Skeletal muscle tissue (tissue), 4 donors: ENCODE data around the gene TANK. TPM values are rescaled to one million over a fixed set of nuclear protein-coding genes. Genes with fewer than 3 reads are reported as not detected.
A peak's percentile ranks its signal among the peaks of the same experiment; 100 is the strongest.

Source experiments
- H3K27ac ChIP-seq: one replicate; pipeline ENCODE4 v1.7.0; 2013; ENCODE audit warnings: mild to moderate bottlenecking, low read depth, low read length, inconsistent platforms
- H3K27me3 ChIP-seq, 3 donors: one replicate each; pipeline ENCODE4 v1.7.0; 2013; ENCODE audit warnings: low read length in 3 of 3; ENCODE audit not compliant: control insufficient read depth in 3 of 3, insufficient read depth in 3 of 3
- H3K36me3 ChIP-seq, 3 donors: one replicate each; pipeline ENCODE4 v1.7.0; 2013; ENCODE audit warnings: low read length in 3 of 3; ENCODE audit not compliant: control insufficient read depth in 3 of 3, insufficient read depth in 3 of 3
- H3K4me1 ChIP-seq, 3 donors: one replicate each; pipeline ENCODE4 v1.7.0; 2013; ENCODE audit warnings: low read length in 3 of 3, mild to moderate bottlenecking in 3 of 3; ENCODE audit not compliant: control insufficient read depth in 3 of 3, insufficient read depth in 3 of 3
- H3K4me3 ChIP-seq, 3 donors: one replicate each; pipeline ENCODE4 v1.7.0; 2013; ENCODE audit warnings: low read length in 3 of 3
- H3K9ac ChIP-seq, 3 donors: one replicate each; pipeline ENCODE4 v1.7.0; 2013; ENCODE audit warnings: low read length in 3 of 3, mild to moderate bottlenecking in 3 of 3, moderate library complexity in 2 of 3, low read depth in 1 of 3
- H3K9me3 ChIP-seq, 3 donors: one replicate each; pipeline ENCODE4 v1.7.0; 2013; ENCODE audit warnings: low read length in 3 of 3; ENCODE audit not compliant: control insufficient read depth in 3 of 3
- total RNA-seq: library from RNA; depleted of rRNA; stranded (reverse); fragments of >200 nt; gene quantifications from one replicate; pipeline ENCODE4 v1.2.3, GENCODE V29; 2014
- donor health status: Osteomylitis.

TANK gene
- total RNA-seq, 1 donor from 2014 or later = 41.8 TPM

DNA sequence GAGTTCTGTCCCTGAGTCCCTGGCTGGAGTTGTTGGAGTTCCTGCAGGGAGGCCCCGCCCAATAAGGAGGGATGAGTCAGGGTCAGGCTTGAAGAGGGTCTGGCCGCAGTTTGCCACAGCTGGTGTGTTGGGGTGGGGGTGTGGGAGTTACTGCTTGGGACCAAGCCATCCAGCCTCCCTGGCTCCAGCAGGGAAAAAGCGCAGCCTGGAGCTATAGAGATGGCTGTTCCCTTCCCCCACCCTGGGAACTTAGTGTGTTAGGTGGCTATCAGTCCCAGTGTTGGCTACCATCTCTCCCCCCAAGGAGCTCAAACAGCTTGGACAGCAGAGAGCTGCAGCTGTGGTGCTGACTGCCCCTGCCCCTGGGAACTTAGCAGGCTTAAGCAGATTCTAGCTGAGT, 13.2 kb upstream of the TANK start:
- Histone ChIP-seq H3K9ac (no peak overlapping the region), H3K27me3 (no peaks in the 10 kb centered on the region), H3K4me3 (no peak overlapping the region), H3K27ac (no peak overlapping the region), H3K9me3 (peaks cover 0 to 6% (median 0%) of the 10 kb centered on the region in 3 donors), H3K4me1 (no peaks in the 10 kb centered on the region), H3K36me3 (no peaks in the 10 kb centered on the region)

DNA sequence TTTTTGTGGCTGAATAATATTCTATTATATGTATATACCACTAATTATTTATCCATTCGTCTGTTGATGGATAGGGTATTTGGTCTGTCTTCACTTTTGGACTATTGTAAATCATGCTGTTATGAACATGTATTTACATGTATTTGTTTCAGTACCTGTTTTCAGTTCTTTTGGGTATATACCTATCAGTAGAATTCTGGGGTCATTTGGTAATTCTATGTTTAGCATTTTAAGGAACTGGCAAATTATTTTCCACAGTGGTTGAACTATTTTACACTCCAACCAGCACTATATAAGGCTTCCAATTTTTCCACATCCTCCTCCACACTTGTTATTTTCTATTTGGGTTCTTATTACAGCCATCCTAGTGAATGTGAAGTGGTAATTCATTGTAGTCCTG, 12.4 kb upstream of the TANK start:
- Histone ChIP-seq H3K9me3 (peaks cover 0 to 6% (median 0%) of the 10 kb centered on the region in 3 donors), H3K27ac (no peak overlapping the region), H3K9ac (no peak overlapping the region), H3K4me3 (no peak overlapping the region), H3K4me1 (no peaks in the 10 kb centered on the region), H3K27me3 (no peaks in the 10 kb centered on the region), H3K36me3 (no peaks in the 10 kb centered on the region)

DNA sequence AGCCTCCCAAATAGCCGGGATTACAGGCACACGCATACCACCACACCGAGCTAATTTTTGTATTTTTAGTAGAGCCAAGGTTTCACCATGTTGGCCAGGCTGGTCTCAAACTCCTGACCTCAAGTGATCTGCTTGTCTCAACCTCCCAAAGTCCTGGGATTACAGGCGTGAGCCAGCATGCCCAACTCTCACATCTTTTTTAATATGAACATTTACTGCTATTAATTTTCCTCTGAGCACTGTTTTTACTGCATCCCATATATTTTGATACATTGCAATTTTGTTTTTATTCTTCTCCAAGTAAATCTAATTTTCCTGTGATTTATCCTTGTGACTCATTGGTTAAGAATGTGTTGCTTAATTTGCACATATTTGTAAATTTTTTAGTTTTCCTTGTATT, 9.5 kb upstream of the TANK start:
- Histone ChIP-seq H3K27me3 (no peaks in the 10 kb centered on the region), H3K36me3 (no peaks in the 10 kb centered on the region), H3K27ac (no peak overlapping the region), H3K9me3 (peaks cover 0 to 6% (median 0%) of the 10 kb centered on the region in 3 donors), H3K9ac (no peak overlapping the region), H3K4me1 (no peaks in the 10 kb centered on the region), H3K4me3 (no peak overlapping the region)

DNA sequence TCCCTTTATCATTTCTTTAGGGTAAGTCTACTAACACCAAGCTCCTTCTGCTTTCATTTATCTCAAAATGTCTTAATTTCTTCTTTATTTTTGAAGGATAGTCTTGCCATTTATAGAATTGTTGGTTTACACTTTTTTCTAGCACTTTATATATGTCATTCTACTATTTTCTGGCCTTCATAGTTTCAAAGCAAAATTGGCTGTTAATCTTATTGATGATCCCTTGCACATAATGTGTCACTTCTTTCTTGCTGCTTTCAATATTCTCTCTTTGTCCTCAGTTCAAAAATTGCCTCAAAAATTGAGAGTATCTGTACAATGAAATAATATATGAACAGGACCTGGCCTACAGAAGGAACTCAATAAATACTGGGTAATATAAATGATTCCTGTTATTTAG, 7.9 kb upstream of the TANK start:
- no peak overlapping the region for H3K27ac ChIP-seq
- H3K9me3 ChIP-seq = peaks cover 0 to 6% (median 0%) of the 10 kb centered on the region in 3 donors
- H3K9ac ChIP-seq = no peak overlapping the region
- H3K27me3 ChIP-seq = no peaks in the 10 kb centered on the region
- H3K4me1 ChIP-seq = no peaks in the 10 kb centered on the region
- no peak overlapping the region for H3K4me3 ChIP-seq
- no peaks in the 10 kb centered on the region for H3K36me3 ChIP-seq

DNA sequence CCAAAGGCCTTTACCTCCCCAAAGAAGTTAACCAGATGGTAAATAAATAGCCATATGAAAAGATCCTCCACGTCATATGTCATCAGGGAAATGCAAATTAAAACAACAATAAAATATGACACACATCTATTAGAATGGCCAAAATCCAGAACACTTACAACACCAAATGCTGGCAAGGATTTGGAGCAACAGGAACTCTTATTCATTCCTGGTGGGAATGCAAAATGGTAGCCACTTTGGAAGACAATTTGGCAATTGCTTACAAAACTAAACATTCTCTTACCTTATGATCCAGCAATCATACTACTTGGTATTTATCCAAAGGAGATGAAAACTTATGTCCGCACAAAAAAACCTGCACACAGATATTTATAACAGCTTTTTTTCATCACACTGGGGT, 1.3 kb upstream of the TANK start:
- H3K4me1 ChIP-seq = peaks cover 6 to 14% (median 10%) of the 10 kb centered on the region in 3 donors
- H3K4me3 ChIP-seq = no peak overlapping the region
- peaks cover 0 to 10% (median 7%) of the 10 kb centered on the region in 3 donors for H3K36me3 ChIP-seq
- H3K9ac ChIP-seq = no peak overlapping the region
- H3K9me3 ChIP-seq = no peaks in the 10 kb centered on the region
- no peaks in the 10 kb centered on the region for H3K27me3 ChIP-seq
- H3K27ac ChIP-seq = no peak overlapping the region

DNA sequence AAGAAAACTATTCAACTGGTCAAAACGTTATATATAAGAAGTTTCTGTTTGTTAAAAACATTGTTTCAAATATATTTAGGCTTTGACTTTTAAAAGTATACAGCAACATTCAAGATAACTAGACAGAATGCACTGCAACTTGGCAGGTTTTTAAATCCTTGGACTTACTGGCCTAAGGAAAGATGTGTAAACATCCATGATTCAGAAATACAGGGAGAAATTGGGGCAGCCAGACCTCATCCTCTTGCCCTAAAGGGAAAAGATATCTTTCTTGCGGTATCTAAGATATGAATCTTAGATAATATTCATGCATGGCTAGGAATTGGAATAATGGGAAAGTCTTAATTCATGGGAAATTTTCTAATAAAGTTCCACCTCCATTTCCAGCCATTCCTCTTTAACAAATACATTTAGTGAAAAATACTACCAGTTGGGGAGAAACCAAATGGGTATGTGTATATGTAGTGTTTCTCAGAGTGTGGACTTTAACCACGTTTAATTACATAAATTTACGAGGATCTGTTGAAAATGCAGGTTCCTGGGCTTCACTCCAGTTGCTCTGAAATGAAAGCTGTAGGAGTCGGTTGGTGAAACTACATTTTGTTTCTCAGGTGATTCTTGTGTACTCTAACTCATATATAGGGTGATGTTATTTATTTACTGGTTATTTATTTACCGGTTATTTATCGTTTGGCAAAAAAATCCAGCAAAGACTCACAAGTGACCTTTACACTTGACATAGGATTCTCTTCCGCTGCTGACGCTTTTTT, 587 bp upstream of the TANK start:
- Histone ChIP-seq H3K36me3 (peaks cover 0 to 12% (median 7%) of the 10 kb centered on the region in 3 donors), H3K27ac (peak overlapping the region; percentile 97), H3K4me3 (peak overlapping the region; percentile 55 to 79 (median 56)), H3K4me1 (peaks cover 6 to 20% (median 14%) of the 10 kb centered on the region in 3 donors), H3K9ac (peak overlapping the region; percentile 34 to 69 (median 66)), H3K27me3 (no peaks in the 10 kb centered on the region), H3K9me3 (no peaks in the 10 kb centered on the region)

DNA sequence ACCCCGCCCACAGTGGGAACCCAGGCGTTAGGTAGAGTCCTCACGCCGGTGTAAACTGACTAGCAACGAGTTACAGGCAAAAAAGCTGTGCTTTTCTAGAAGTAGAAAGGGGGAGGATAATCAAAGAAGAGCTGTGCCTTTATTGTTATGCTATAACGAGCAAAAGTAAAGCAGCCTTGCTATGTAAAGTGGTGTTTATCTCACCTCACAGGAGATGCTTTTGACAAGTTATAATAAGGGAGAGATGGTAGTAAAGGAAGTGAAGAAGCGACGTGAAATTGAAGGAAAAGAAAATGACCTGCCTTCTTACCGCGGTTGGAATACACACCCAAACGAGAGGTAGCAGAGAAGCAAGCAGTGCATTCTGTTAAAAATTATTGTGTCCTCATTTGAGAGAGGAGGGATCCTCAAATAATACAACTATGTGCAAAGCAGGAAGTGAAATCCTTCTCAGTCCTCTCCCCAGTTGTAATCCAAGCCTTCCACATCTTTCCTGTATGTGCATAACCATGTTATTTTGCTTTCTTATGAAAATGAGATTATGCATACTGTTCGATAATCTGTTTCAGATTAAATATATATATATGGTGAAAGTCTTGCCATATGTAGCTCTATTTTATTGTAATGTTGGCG, 962 bp downstream of the TANK start:
- H3K27me3 ChIP-seq = no peaks in the 10 kb centered on the region
- peaks cover 10 to 24% (median 14%) of the 10 kb centered on the region in 3 donors for H3K4me1 ChIP-seq
- peak overlapping the region; percentile 96 to 99 (median 96) for H3K4me3 ChIP-seq
- H3K36me3 ChIP-seq = peaks cover 0 to 12% (median 7%) of the 10 kb centered on the region in 3 donors
- H3K9ac ChIP-seq = peak overlapping the region; percentile 95 to 99 (median 97)
- peak overlapping the region; percentile 97 for H3K27ac ChIP-seq
- H3K9me3 ChIP-seq = no peaks in the 10 kb centered on the region

DNA sequence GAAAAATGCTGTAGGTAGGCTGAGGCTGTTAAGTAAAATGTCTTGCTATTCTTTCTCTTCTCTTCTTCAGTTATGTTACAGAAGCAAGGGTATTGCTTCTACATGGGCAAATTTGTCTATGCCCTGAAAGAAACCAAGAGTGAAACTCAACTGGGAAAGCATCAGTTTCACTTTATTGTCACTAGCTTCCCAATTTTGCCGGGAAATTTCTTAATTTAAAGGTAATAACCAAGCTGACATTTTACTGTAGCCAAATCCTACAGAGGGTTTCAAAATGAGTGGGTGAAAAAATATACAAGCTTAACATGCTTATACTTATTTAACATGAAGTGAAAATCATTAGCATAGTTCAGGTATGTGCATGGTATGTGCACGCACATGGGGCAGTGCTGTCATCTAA, 3.2 kb downstream of the TANK start:
- Histone ChIP-seq H3K9me3 (no peaks in the 10 kb centered on the region), H3K27ac (no peak overlapping the region), H3K9ac (no peak overlapping the region), H3K27me3 (no peaks in the 10 kb centered on the region), H3K4me1 (peaks cover 10 to 24% (median 14%) of the 10 kb centered on the region in 3 donors), H3K4me3 (no peak overlapping the region), H3K36me3 (peaks cover 0 to 15% (median 7%) of the 10 kb centered on the region in 3 donors)

DNA sequence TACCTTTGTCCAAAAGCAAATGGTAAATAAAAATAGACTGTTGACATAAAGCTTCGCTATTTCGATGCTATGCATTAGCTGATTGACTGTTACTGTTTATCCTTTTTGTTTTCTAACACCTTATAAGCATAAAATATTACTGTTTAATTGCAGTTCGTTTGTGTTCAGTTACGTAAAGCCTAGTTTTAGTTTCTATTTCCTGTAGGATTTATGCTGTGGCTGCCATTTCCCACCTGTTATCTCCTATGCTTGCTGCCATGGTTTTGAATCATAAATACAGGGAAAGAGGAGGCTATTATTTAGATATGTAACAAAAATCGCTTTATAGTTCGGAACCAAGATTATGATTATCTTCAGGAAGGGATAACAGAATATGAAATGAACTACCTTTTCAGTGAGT, 3.9 kb downstream of the TANK start:
- no peak overlapping the region for H3K4me3 ChIP-seq
- no peaks in the 10 kb centered on the region for H3K27me3 ChIP-seq
- peaks cover 0 to 15% (median 7%) of the 10 kb centered on the region in 3 donors for H3K36me3 ChIP-seq
- peak overlapping the region in 1 of 3 donors; percentile 15 for H3K9ac ChIP-seq
- H3K27ac ChIP-seq = no peak overlapping the region
- peaks cover 10 to 24% (median 14%) of the 10 kb centered on the region in 3 donors for H3K4me1 ChIP-seq
- H3K9me3 ChIP-seq = no peaks in the 10 kb centered on the region

DNA sequence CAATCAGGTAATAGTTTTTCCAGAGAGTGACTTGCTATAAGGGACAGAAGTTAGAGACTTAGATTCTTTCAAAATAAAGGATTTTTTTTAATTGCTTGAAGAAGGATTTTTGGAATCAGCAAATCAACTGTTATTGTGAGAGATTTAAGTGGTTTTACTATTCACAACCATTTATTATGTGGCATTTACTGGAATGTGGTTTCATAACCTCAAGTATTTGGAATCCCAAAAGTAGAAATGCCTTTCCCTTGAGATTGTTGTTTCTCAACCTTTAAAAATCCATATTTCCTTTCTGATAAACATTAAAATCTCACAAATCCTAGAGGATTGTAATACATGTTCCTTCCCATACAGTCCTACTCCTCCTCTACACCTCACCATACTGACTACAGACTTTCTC, 5.0 kb downstream of the TANK start:
- Histone ChIP-seq H3K9ac (no peak overlapping the region), H3K4me1 (peaks cover 10 to 24% (median 18%) of the 10 kb centered on the region in 3 donors), H3K4me3 (no peak overlapping the region)

More for the DNA sequence above, 5.0 kb downstream of the TANK start:
- no peaks in the 10 kb centered on the region for H3K9me3 ChIP-seq
- peaks cover 0 to 15% (median 7%) of the 10 kb centered on the region in 3 donors for H3K36me3 ChIP-seq
- no peak overlapping the region for H3K27ac ChIP-seq
- no peaks in the 10 kb centered on the region for H3K27me3 ChIP-seq
